Muscle of leg (tissue), 11 donors: ENCODE measurements around the gene TOPBP1. TPM values are rescaled to one million over a fixed set of nuclear protein-coding genes. Genes with fewer than 3 reads are reported as not detected.
A peak's percentile ranks its signal among the peaks of the same experiment; 100 is the strongest.

Experiments
- DNase-seq: peaks from one replicate; pipeline ENCODE4 v3.0.0; 2013
- H3K27ac ChIP-seq: one replicate; pipeline ENCODE4 v1.5.1; 2013; ENCODE audit warnings: mild to moderate bottlenecking, low read length, control low read depth
- H3K27me3 ChIP-seq: one replicate; pipeline ENCODE4 v1.6.1; 2013; ENCODE audit warnings: low read length; ENCODE audit not compliant: control insufficient read depth, insufficient read depth
- H3K36me3 ChIP-seq: one replicate; pipeline ENCODE4 v1.6.1; 2013; ENCODE audit warnings: low read length; ENCODE audit not compliant: control insufficient read depth, insufficient read depth
- H3K4me1 ChIP-seq: one replicate; pipeline ENCODE4 v1.6.1; 2013; ENCODE audit warnings: low read length; ENCODE audit not compliant: control insufficient read depth, insufficient read depth
- H3K4me3 ChIP-seq: one replicate; pipeline ENCODE4 v1.5.1; 2013; ENCODE audit warnings: low read length, control low read depth
- H3K9me3 ChIP-seq: replicated peaks from 2 replicates; pipeline ENCODE4 v1.6.1; 2013; ENCODE audit warnings: low read depth, low read length; ENCODE audit not compliant: control insufficient read depth
- WGBS: methylation state at CpG from one replicate; pipeline ENCODE4 v1.1.5; 2013; ENCODE audit warnings: missing lambda C conversion rate; ENCODE audit not compliant: insufficient coverage; 5-methylcytosine and 5-hydroxymethylcytosine counted together
- polyA plus RNA-seq, 8 donors: library from polyadenylated mRNA; unstranded; fragments of 120-200 nt; gene quantifications; one replicate each; pipeline versions ENCODE4 v1.2.1 to v1.2.3, GENCODE V29; 2013; ENCODE audit warnings: inconsistent platforms in 1 of 8, low replicate concordance in 1 of 8; ENCODE audit not compliant: insufficient read length in 8 of 8, insufficient read depth in 1 of 8
- total RNA-seq: library from RNA; stranded (reverse); fragments of 120-200 nt; gene quantifications from one replicate; pipeline ENCODE4 v1.2.4, GENCODE V29; 2013

TOPBP1 gene
- total and polyA plus RNA-seq, 9 donors, result 19.8 to 28.5 (median 26.6) TPM

GRCh38 chr3:133573054-133573628, 88.6 kb downstream of the TOPBP1 start:
- peak overlapping the region; percentile 97 for H3K27ac ChIP-seq
- peak overlapping the region; percentile 51 for H3K4me3 ChIP-seq
- H3K4me1 ChIP-seq, result peaks cover 16% of the 10 kb centered on the region
- WGBS, result 0% methylated on average over 32 of the region's 33 CpGs
- no peaks in the 10 kb centered on the region for H3K27me3 ChIP-seq
- peaks cover 17% of the 10 kb centered on the region for H3K36me3 ChIP-seq
- H3K9me3 ChIP-seq, result no peaks in the 10 kb centered on the region
- peak; percentile 100 for DNase-seq

- no peaks in the 10 kb centered on the region for H3K27me3 ChIP-seq
- 87% methylated on average over 9 of the region's 19 CpGs for WGBS
- H3K36me3 ChIP-seq, result peaks cover 12% of the 10 kb centered on the region
- peaks cover 13% of the 10 kb centered on the region for H3K4me1 ChIP-seq
- DNase-seq, result peak; percentile 65
- no peaks in the 10 kb centered on the region for H3K9me3 ChIP-seq
- peak overlapping the region; percentile 97 for H3K27ac ChIP-seq
- peak overlapping the region; percentile 42 for H3K4me3 ChIP-seq
Observed at GRCh38 chr3:133572158-133573053, 89.3 kb downstream of the TOPBP1 start.

GRCh38 chr3:133570937-133571320, 90.8 kb downstream of the TOPBP1 start:
- WGBS, result 88% methylated on average over 1 of the region's 2 CpGs
- no peaks in the 10 kb centered on the region for H3K27me3 ChIP-seq
- H3K4me1 ChIP-seq, result peaks cover 9% of the 10 kb centered on the region
- H3K4me3 ChIP-seq, result no peak overlapping the region
- peak overlapping the region; percentile 78 for H3K27ac ChIP-seq
- DNase-seq, result peak; percentile 49
- peaks cover 5% of the 10 kb centered on the region for H3K36me3 ChIP-seq
- H3K9me3 ChIP-seq, result no peaks in the 10 kb centered on the region

GRCh38 chr3:133570139-133570936, 91.4 kb downstream of the TOPBP1 start:
- DNase-seq, result peak; percentile 90
- peaks cover 4% of the 10 kb centered on the region for H3K36me3 ChIP-seq
- WGBS, result 69% methylated on average over 3 of the region's 5 CpGs
- peaks cover 9% of the 10 kb centered on the region for H3K4me1 ChIP-seq
- no peaks in the 10 kb centered on the region for H3K27me3 ChIP-seq
- H3K27ac ChIP-seq, result peak overlapping the region; percentile 78
- no peaks in the 10 kb centered on the region for H3K9me3 ChIP-seq
- no peak overlapping the region for H3K4me3 ChIP-seq

- 82% methylated on average over 8 of the region's 8 CpGs for WGBS
- peaks cover 5% of the 10 kb centered on the region for H3K4me1 ChIP-seq
- no peaks in the 10 kb centered on the region for H3K36me3 ChIP-seq
- H3K27ac ChIP-seq, result no peak overlapping the region
- no peak for DNase-seq
- no peak overlapping the region for H3K4me3 ChIP-seq
- H3K27me3 ChIP-seq, result no peaks in the 10 kb centered on the region
- H3K9me3 ChIP-seq, result no peaks in the 10 kb centered on the region
Observed at GRCh38 chr3:133568294-133569014, 93.3 kb downstream of the TOPBP1 start.

- H3K27ac ChIP-seq, result no peak overlapping the region
- 83% methylated on average over 1 of the region's 1 CpG for WGBS
- H3K4me3 ChIP-seq, result no peak overlapping the region
- H3K27me3 ChIP-seq, result no peaks in the 10 kb centered on the region
- peaks cover 5% of the 10 kb centered on the region for H3K9me3 ChIP-seq
- no peaks in the 10 kb centered on the region for H3K36me3 ChIP-seq
- DNase-seq, result no peak
- no peaks in the 10 kb centered on the region for H3K4me1 ChIP-seq
Observed at GRCh38 chr3:133563816-133564215, 97.9 kb downstream of the TOPBP1 start.

- H3K27ac ChIP-seq, result no peak overlapping the region
- no peaks in the 10 kb centered on the region for H3K36me3 ChIP-seq
- no peaks in the 10 kb centered on the region for H3K4me1 ChIP-seq
- WGBS, result no CpG with 5 or more reads among the region's 5 CpGs
- no peaks in the 10 kb centered on the region for H3K27me3 ChIP-seq
- peak; percentile 56 for DNase-seq
- H3K4me3 ChIP-seq, result no peak overlapping the region
- peaks cover 11% of the 10 kb centered on the region for H3K9me3 ChIP-seq
Observed at GRCh38 chr3:133563186-133563591, 98.6 kb downstream of the TOPBP1 start.

GRCh38 chr3:133562376-133562775, 99.4 kb downstream of the TOPBP1 start:
- no peak for DNase-seq
- no peak overlapping the region for H3K4me3 ChIP-seq
- H3K9me3 ChIP-seq, result peaks cover 11% of the 10 kb centered on the region
- H3K27ac ChIP-seq, result no peak overlapping the region
- no peaks in the 10 kb centered on the region for H3K4me1 ChIP-seq
- H3K27me3 ChIP-seq, result no peaks in the 10 kb centered on the region
- no peaks in the 10 kb centered on the region for H3K36me3 ChIP-seq
- whole genome bisulfite sequencing, result no CpG with 5 or more reads among the region's 1 CpG

- no peaks in the 10 kb centered on the region for H3K27me3 ChIP-seq
- DNase-seq, result peak; percentile 27
- peaks cover 11% of the 10 kb centered on the region for H3K9me3 ChIP-seq
- no CpG with 5 or more reads among the region's 2 CpGs for WGBS
- H3K36me3 ChIP-seq, result no peaks in the 10 kb centered on the region
- H3K4me1 ChIP-seq, result no peaks in the 10 kb centered on the region
- no peak overlapping the region for H3K27ac ChIP-seq
- H3K4me3 ChIP-seq, result no peak overlapping the region
Observed at GRCh38 chr3:133561679-133562078, 100.1 kb downstream of the TOPBP1 start.
